NCI-H1105 treated with DMSO at 0.1 percent for 48 hours (cell line): ENCODE data around the gene AARS2.

Experiments used
- DNase-seq: peaks from one replicate; lab custom pipeline; 2025; lab: John Stamatoyannopoulos, UW

Gene AARS2

GRCh38 chr6:44300292-44300823 lies 12.8 kb downstream of the AARS2 start:
- DNase-seq: no peak

GRCh38 chr6:44298864-44299263 lies 14.3 kb downstream of the AARS2 start:
- no peak for DNase-seq

DNA sequence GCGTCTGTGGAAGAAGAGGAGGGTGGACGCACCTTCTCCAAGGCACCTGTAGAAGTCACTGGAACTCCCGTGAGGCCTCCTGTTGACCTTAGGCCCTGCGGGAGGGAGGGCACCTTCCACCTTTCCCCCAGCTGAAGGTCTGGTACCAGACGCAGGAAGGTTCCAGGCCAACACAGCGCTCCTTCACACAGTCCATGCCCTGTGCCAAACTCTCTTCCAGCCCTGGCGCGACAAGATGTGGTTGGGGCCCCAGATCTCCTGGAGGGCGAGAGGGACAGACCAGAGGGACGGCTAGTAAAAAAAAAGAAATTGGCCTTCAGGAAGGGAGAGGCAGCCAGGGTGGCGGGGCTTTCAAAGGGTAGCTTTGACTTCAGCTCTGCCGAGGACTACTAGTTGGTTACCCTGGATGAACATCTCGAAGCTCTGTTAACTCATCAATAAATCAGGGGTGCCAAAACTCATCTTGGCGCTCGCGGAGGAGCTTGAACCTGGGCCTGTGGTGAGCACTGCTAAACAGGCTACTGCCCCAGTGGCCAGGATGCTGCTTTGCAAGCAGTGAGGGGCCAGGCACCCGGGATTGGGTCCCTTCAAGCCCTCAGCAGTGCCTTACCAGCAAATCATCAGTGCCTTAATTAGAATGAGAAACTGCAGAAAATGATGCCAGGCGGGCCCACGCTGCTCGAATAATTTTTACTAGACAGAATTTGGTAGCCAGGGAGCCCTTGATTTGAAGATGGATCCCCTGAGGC lies 14.9 kb downstream of the AARS2 start:
- no peak for DNase-seq

GRCh38 chr6:44297063-44298038 lies 15.8 kb downstream of the AARS2 start:
- peak; percentile 34 for DNase-seq

DNA sequence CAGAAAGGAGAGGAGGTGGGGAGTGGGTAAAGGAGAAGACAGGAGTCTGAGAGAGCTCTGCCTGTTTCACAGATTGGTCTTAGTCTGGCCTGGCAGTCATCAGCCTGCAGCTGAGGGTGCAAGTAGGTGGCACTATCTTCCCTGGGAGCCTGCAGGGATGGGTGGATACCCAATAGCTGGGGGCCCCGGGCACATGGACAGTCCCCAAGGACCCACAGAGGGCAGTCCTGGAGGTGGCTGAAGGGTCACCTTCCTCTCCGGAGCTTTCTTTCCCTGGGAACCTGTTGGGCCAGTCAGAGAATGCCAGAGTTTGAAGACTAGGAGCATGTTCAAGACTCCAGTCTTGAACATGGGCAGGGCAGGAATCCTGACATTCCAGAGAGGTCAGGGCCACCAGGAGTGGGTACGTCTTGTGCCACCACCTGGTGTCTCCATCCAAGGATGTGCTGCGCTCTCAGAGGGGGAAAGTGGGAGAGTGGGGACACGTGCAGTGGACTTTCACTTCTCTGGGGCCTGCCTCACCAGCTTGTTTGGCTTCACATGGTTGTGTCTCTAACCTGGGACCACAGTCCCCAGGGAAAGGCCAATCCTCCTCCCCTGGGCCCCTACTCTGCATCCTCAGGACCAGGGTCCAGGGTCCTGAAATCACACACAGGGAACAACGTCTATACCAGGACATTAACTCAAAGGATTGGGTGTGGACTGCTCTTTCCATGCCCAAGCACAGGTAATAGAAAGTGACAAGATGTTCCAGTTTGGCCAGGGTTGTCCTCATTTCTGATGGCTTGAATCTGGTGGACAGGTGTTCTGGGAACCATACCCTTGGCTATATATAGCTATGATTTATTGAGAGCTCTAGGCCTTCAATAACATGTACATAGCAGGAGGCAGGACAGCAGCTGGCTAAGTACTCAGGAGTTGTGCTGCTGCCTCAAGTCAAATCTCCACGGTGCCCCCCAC lies 18.0 kb downstream of the AARS2 start:
- no peak for DNase-seq

GRCh38 chr6:44292661-44293365 lies 20.3 kb downstream of the AARS2 start:
- DNase-seq: no peak

DNA sequence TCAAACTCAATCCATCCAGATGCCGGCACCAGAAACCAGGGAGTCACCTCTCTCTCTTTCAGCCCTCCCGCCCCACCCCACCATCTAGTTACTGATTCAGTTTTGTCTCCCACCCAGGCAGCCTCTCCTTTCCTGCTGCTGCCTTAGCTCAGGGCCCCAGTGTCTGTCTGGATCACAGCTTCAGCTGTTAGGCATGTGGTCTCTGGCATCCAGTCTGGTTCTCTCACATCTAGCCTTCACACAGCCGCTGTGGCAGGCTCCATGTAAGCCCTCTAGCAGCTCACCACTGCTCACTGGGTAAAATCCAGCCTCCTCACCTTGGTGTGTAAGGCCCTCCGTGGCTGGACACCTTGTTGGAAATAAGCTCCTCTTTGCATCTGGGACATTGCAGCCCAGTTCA lies 21.3 kb downstream of the AARS2 start:
- DNase-seq: no peak

DNA sequence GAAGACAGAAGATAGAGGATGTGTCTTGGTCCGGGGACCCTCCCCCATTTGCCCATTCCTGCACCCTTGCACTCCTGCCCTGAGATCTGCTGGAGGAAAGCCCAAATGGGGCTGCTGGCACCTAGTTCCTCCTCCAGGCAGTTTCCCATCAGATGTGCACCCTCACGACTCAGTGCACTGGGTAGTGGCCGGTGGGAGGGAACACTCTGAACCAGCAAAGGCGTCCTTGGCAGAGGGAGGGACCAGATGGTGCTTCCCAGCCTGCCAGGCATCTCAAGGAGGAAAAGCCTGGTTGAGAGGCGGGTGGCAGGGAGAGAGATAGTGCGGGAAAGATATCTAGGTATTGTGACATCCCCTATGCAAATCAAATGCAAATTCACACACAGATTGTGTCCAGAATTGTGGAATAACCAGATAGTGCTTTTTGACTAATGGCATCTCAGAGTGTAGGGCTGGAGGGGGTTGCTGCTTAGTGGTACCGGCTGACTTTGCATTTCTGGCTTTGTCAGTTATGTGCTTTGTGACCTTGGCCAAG lies 23.4 kb downstream of the AARS2 start:
- no peak for DNase-seq

- DNase-seq: no peak
Observed at GRCh38 chr6:44286747-44287146, 26.4 kb downstream of the AARS2 start.

DNA sequence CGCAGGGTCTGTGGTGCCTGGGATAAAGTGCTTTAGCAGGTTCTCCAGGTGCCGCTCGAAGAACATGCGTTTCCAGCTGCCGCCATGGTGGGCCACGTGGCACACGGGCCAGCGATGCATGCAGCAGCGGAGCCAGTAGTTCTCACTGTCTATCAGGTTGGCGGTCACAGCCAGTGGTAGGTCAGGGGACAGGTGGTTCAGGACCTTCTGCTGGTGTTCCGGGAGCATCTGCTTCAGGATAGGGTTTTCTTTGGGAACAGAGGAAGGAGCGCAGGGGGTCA lies 26.9 kb downstream of the AARS2 start:
- no peak for DNase-seq

DNA sequence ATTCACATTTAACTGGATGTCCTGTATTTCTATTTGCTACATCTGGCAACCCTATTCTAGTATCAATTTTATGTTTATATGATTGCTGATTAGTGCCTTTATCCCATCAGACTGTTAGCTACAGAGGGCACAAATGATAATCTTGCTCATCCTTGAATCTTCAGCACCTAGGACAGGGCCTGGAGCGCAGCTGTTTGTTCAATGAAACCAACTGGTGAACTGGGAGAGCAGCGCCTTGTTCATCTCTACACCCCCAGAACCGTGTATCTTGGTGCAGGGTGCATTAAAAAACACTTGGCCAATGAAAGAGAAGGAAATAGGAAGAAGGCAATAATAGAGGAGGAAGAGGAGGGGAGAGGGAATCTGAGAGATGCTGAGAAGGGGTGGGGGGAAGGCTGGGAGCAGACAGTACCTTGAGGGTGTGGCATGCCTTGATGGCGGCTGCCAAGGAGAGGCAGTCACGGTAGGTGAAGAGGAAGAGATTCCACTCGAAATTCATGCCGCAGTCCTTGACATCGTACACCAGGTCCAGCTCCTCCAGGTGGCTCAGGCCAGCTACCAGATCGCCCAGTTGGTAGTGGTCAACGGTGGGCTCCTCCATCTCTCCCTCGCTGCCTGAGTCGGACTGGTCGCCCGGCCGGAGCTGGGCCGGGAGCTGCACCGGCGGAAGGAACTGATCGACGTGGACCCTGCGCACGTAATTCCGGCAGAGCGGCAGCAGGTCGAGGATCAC lies 27.4 kb downstream of the AARS2 start:
- DNase-seq: no peak

DNA sequence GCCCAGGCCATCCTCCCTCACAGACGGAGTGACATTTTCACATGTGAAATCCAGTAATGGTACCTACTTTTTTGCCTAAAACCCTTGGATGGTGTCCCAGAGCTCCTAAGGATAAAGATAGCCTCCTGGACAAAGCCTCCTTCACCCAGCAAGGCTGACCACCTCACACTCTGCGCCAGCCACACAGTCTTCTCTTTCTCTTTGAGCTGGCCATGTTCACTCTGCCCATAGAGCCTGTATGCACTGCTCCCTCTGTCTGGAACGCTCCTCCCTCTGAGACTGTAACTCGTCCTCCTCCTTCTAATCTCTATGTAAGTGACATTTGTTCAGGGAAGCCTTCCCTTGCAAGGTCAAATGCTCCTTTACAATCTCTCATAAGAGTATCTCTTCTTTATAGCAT lies 28.3 kb downstream of the AARS2 start:
- DNase-seq: no peak

DNA sequence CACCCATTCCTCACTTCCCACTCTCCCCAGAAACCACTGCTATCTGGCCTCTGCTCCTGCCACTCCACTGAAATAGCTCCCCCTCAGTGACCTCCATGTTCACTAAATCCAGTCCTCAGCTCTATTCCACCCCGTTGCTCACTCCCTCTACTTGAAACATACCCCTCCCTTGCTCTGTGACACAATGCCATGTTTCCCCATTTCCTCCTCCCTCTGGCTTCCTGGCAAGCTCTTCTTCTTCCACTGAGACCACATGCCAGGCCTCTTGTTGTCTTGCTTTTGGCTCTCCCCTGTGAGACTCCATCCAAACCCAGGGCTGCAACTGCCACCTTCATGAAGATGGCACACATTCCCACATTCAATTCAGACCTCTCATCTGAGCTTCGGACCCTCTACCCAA lies 29.0 kb downstream of the AARS2 start:
- DNase-seq: no peak

- DNase-seq: no peak
Observed at GRCh38 chr6:44278774-44279697, 34.1 kb downstream of the AARS2 start.

GRCh38 chr6:44278315-44278714 lies 34.8 kb downstream of the AARS2 start:
- DNase-seq: no peak

DNA sequence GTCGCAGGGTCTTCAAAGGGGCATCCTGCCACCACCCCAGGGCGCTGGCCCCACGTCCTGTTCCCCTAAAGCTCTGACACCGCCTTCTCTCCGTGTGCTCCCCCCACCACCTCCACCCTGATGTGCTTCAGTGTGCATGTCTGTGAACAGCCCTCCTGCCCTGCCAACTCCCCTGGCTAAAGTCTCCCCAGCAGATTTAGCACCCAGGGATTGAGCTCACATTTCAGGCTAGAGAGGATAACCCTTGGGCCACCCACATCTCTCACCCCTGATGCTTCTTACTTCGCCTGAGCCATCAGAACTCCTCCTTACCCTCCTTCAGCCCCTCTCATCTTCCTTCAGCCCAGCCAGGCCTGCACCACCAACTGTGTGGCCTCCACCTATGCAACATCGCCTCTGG lies 35.4 kb downstream of the AARS2 start:
- no peak for DNase-seq

DNA sequence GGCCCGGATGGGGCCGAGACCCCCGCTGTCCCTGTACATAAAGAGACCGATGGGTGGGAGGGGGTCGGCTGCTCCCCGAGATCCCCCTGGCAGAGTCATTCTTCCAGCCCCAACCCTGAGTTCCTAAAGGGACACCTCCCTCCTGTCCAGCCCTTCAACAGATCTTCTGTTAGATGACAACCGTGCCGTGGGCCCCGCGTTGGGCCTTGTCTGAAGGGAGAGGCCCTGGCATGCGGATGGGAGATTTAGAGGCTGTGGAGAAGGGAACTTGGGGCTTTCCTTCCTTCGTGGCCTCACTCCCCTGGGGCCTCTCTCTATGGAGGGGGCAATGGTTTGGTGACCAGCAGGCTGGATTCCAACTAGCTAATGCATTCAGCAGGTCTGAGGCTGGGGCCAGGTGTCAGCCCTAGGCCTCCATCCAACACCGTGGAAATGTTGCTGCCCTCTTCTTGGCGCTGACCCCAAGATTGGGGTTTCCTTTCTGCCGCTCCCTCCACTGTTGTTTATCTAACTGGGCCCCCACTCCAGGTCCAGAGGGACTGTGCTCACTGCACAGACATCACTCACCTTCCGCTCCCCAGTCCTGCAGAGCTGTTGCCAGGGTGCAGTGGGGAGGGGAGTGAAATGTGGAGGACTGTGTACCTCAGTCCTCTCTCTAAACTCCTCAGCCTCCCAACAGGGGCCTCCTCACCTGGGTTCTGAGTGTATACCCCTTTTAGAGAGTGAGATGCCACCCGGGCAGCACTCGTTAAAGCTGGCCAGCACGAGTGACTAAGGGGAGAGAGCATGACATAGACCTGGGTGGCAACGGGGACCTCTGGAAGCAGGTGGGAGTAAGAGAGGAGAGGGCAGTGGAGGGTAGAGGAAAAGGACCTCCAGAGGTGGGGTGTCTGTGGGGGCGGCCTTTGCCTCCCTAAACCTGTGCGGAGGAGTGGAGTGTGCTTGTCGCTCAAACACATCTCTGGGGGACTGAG lies 36.2 kb downstream of the AARS2 start:
- DNase-seq: no peak
